HepG2 (cell line): ENCODE results near the gene MFSD11.

ENCODE experiments used
- MBD4 ChIP-seq: IDR thresholded peaks from 2 replicates; pipeline ENCODE4 v1.6.1; 2012; ENCODE audit warnings: low read length, inconsistent platforms, borderline replicate concordance
- MTA1 ChIP-seq: sonication (generic); formaldehyde crosslinking; IDR thresholded peaks from 2 replicates; pipeline ENCODE4 v1.4.0; 2020; ENCODE audit warnings: missing genetic modification reagents, mild to moderate bottlenecking, borderline replicate concordance
- NR1H2 ChIP-seq: sonication (generic); formaldehyde crosslinking; IDR thresholded peaks from 2 replicates; pipeline ENCODE4 v1.8.1; 2022; ENCODE audit warnings: low read depth, missing genetic modification reagents, borderline replicate concordance
- RAD21 ChIP-seq: fragments of 450-650 bp; formaldehyde crosslinking; IDR thresholded peaks from 2 replicates; pipeline ENCODE4 v1.5.0; 2020; ENCODE audit warnings: mild to moderate bottlenecking
- YY1 ChIP-seq: IDR thresholded peaks from 2 replicates; pipeline ENCODE4 v1.6.1; 2011; ENCODE audit warnings: low read length, low read depth, moderate library complexity, mild to moderate bottlenecking; ENCODE audit not compliant: insufficient read depth, insufficient replicate concordance
- TF ChIP-seq, protein P1 (sequence below): sonication (generic); formaldehyde crosslinking; IDR thresholded peaks from 2 replicates; pipeline ENCODE4 v1.4.0; 2020; ENCODE audit warnings: missing genetic modification reagents, mild to moderate bottlenecking, borderline replicate concordance

DNA sequence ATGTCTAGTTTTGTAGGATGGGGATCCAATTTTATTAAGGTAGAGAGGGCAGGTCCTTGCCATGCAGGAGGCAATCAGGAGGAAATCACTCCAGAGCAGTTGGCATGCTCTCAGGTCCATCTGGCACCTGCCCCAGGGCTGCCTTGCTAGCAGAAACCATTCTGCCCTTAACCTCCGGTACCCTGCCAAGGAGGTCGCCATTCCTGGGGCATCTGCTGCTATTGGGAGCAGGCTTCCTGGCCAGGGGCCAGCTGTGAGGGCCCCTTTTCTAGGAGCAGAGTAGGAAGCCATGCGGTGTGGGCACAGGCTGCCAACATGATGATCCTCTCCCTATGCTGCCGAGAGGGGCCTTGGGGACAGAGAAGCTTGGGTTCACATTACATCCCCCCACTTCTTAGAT is 82.6 kb downstream of the MFSD11 start:
- TF ChIP-seq RAD21 (CRISPR knock-in tag), result no peak
- no peak for TF ChIP-seq MTA1
- no peak for TF ChIP-seq NR1H2 (CRISPR knock-in tag)
- TF ChIP-seq YY1, result no peak
- TF ChIP-seq MBD4, result no peak
- TF ChIP-seq, protein P1, sequence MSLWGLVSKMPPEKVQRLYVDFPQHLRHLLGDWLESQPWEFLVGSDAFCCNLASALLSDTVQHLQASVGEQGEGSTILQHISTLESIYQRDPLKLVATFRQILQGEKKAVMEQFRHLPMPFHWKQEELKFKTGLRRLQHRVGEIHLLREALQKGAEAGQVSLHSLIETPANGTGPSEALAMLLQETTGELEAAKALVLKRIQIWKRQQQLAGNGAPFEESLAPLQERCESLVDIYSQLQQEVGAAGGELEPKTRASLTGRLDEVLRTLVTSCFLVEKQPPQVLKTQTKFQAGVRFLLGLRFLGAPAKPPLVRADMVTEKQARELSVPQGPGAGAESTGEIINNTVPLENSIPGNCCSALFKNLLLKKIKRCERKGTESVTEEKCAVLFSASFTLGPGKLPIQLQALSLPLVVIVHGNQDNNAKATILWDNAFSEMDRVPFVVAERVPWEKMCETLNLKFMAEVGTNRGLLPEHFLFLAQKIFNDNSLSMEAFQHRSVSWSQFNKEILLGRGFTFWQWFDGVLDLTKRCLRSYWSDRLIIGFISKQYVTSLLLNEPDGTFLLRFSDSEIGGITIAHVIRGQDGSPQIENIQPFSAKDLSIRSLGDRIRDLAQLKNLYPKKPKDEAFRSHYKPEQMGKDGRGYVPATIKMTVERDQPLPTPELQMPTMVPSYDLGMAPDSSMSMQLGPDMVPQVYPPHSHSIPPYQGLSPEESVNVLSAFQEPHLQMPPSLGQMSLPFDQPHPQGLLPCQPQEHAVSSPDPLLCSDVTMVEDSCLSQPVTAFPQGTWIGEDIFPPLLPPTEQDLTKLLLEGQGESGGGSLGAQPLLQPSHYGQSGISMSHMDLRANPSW, result no peak
